Stimulated activated CD4-positive, alpha-beta T cell treated with anti-CD3 and anti-CD28 coated beads, Interleukin-4, amount 100 ng/mL, for 4 hours (primary cell): ENCODE results near the gene KASH5.
A peak's percentile ranks its signal among the peaks of the same experiment; 100 is the strongest.

ENCODE experiments used
- DNase-seq, 2 experiments: peaks; one replicate each; pipeline ENCODE4 v3.0.0-alpha.2; 2020

The KASH5 gene

DNA sequence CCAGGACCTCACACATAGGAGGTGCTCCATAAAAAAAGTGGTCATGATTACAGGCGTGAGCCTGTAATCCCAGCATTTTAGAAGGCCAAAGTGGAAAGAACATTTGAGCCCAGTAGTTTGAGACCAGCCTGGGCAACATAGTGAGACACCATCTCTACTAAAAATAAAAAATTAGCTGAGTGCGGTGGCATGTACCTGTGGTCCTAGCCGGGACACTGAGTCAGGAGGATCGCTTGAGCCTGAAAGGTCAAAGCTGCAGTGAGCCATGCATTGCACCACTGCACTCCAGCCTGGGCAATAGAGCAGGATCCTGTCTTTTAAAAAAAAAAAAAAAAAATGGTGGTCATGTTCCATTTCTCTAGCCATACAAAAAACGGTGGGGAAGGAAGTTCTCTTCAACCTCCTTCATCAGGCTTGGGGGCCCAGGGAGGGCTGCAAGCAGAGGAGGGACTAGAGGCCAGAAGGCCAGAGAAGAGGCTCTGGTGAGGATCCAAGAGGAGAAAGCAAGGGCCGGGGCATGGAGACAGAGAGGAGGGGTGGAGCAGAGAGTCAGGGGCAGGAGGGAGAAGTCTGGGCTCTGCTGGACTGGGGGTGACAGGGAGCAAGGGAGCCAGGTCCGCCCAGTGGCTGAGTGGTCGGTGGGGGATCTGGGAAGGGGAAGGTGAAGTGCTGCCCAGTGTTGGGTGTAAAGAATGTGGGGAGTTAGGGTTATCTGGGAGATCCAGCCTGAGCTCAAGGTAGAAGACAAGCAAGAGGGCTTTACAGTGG lies 8.9 kb downstream of the KASH5 start:
- no peak for DNase-seq

DNA sequence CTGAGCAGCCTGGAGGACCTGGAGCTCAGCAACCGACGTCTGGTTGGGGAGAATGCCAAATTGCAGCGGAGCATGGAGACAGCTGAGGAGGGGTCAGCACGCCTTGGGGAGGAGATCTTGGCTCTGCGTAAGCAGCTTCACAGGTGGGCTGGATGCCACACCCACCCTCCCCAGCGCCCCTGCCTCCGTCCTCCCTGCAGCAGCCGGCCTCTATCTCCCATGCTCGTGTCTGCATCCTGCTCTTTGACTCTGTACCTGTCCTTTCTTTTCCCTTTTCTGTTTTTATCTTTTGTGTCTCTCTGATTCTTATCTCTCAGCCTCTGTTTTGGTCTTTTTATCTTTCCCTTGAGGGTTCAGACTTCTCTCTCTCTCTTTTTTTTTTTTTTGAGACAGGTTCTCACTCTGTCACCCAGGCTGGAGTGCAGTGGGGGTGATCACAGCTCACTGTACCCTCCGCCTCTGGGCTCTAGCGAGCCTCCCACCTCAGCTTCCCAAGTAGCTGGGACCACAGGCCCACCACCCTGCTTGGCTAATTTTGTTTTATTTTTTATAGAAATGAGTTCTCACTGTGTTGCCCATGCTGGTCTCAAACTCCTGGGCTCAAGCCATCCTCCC lies 10.1 kb downstream of the KASH5 start:
- no peak for DNase-seq

DNA sequence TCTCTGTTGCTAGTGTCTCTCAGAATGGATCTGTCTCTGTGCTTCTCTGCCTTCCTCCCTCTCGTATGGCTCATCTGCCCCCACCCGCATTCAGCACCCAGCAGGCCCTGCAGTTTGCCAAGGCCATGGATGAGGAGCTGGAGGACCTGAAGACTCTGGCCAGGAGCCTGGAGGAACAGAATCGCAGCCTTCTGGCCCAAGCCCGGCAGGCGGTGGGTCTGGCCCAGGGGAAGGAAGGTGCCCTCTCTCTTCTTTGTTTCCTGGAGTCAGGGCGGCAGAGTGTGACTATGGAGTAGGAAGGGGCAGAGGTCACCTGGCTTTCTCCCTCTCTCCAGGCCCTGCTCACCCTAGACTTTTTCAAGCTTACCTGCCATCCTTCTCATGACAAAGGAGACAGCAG lies 10.9 kb downstream of the KASH5 start:
- no peak for DNase-seq

DNA sequence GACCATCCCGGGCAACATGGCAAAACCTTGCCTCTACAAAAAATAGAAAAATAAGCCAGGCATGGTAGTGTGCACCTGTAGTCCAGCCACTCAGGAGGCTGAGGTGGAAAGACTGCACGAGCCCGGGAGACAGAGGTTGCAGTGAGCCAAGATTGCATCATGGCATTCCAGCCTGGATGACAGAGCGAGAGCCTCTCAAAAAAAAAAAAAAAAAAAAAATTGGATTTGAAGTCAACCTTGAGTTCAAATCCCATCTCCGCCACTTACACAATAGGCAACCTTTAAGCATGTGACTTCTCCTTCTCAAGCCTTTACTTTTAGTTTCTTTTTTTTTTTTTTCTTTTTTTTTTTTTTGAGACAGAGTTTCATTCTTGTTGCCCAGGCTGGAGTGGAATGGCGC lies 12.0 kb downstream of the KASH5 start:
- DNase-seq, result no peak

GRCh38 chr19:49403404-49404187 lies 15.5 kb downstream of the KASH5 start:
- no peak for DNase-seq

DNA sequence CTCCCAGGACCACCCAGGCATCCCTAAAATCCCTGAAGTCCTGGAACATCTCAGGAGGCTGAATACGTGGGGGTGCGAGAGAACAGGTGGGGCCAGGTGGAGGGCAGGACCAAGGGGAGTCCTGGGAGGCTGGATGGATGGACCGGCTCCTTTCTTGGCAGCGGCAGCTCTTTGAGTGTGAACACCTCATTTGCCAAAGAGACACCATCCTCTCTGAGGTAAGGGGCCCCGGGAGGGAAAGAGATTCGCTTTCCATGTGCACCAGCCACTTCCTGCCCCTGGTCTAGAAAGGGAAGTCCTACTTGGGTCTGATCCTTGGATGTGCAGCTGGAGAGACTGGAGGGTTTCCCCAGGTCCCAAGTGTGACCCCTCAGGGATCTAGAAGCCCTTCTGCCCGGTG lies 19.0 kb downstream of the KASH5 start:
- no peak for DNase-seq

- DNase-seq, result no peak
Measured at GRCh38 chr19:49407482-49408015, 19.5 kb downstream of the KASH5 start.

GRCh38 chr19:49408816-49409440 lies 20.9 kb downstream of the KASH5 start:
- no peak for DNase-seq

DNA sequence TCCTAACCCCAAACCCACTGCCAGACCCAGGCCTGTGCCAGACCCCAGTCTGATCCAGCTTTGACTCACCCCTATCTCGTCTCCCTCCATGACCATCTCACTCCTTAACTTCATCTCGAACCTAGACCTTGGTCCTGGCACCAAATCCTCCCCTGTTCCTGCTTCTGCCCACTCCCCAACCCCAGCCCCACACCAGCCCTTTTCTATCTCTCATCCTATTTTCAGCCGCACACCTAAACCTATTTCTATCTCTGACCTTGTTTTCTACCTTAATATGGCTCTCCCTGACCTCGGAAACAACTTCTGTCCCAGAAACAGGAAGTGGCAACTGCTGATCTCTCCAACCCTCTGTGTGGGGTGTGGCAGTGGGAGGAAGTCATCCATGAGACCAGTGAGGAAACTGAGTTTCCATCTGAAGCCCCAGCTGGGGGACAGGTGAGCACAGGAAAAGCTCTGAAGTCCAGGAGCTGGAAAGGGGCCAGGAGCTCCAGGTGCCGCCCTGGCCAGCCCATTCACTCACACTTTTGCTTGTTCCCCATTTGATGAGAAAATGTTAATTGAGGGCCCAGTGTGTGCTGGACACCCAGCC lies 21.5 kb downstream of the KASH5 start:
- DNase-seq, result no peak

- no peak for DNase-seq
Measured at GRCh38 chr19:49411681-49412326, 23.8 kb downstream of the KASH5 start.

GRCh38 chr19:49413348-49413747 lies 25.3 kb downstream of the KASH5 start:
- DNase-seq, result no peak

GRCh38 chr19:49414256-49414655 lies 26.2 kb downstream of the KASH5 start:
- DNase-seq, result no peak

DNA sequence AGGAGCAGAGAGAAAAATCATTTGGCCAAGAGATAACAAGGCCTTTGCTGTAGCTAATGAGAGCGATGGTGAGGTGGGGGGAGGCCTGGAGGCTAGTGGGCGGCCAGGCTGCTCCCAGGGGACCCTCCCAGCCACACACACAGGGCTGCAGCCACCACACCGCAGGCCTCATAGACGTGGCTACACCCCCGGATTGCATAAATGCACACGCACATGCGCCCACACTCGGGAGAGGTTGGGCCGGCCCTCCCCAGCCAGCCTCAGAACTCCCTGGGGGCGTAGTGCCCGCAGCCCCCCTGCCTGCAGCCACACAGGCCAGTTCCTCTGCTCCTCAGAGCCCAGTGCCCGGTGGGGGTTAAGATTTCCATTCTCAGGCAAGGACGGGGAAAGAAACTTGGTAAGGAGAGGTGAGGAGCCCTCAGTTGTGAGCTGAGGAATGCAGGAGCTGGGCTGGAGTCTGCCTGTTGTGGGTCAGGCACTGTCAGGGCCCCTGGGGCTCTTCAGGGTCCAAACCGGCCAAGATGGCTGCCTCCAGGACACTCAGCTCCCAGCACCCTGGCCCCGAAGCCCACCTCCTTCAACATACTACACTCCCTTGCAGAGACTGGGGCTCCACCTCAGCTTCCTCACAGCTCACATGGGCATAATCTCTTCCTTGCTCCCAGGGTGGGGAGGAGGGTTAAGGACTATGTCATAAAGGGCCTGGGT lies 27.2 kb downstream of the KASH5 start:
- no peak for DNase-seq

- DNase-seq, result no peak
Measured at GRCh38 chr19:49415810-49416200, 27.8 kb downstream of the KASH5 start.

- no peak for DNase-seq
Measured at GRCh38 chr19:49417088-49417487, 29.0 kb downstream of the KASH5 start.

- no peak for DNase-seq
Measured at GRCh38 chr19:49418511-49418910, 30.5 kb downstream of the KASH5 start.

DNA sequence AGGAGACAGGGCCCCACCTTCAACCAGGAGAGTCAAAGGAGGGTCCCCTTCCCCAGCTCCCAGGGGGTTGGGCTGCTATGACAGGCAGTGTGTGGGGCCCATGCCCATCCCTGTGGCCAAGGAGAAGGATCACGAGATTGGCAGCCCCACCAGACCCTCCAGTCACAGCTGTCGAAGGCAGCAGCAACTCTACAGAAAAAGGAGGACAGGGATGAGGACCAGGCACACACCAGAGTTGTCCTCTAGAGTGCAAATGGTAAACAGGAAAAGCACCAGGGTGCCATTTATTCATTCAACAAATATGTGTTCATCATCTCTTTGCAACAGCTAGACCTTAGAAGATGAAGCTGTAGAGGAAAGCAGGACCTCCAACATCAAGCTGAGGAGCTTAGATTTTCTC lies 31.1 kb downstream of the KASH5 start:
- no peak for DNase-seq

DNA sequence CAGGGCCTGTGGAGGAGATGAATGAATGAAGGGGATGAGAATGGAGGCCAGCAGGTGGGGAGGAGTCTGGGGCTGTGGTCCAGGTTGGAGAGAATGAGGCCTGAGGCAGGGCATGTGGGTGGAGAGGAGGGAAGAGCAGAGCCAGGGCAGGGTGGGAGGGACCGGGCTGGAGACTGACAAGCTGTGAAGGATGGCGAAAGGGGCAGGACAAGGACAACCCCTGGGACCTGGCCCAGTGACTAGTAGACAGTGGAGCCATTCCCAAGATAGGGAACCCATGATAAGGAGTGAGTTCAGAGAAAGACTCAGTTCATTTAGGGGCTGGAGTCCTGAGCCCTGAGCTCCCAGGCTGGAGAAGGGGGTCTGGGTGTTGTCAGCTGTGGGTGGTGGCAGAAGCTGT lies 32.2 kb downstream of the KASH5 start:
- DNase-seq, result no peak

- peak in 1 of 2 experiments; percentile 29 for DNase-seq
Measured at GRCh38 chr19:49421039-49421877, 33.2 kb downstream of the KASH5 start.

GRCh38 chr19:49421878-49422202 lies 33.8 kb downstream of the KASH5 start:
- DNase-seq, result no peak
